ENCODE measurements around the gene MCAM.

MCAM gene

DNA sequence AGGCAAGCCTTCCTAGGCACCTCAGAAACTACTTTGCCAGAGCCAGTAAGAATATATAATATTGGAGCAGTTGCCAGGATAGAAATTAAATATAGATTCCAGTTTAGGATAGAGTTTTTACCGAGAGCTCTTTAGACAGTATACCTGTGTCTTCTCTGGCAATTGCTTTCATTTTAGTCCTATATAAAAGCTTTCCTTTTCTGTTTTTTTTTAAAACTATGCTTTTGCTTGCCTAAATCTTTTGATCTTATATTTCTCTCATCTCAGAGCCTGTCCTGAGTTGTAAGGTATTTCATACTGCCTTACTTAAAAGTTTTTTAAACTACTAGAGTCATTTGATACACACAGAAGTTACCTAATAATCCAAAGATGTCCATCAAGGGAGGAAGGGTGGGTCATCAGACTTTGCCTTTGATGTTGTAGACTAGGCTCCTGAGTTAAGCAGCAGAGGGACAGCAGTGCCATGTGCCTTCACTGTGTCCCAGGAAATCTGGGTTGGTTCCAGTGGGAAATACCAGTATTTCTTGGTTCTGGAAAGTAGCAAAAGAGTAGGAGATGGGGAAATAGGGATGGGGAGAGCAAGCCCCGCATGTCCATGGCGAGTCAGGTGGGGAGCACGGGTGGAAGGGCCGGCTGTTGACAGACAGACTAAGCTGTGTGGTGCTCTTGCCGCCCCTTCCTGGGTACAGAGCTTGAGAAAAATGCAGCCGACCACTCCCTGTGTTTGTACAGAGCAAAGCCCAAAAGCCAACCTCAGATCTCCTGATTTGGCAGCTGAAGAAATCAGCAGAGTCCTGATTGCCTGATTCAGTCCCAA is 11.2 kb downstream of the MCAM start:
- DNase-seq: no peak

DNA sequence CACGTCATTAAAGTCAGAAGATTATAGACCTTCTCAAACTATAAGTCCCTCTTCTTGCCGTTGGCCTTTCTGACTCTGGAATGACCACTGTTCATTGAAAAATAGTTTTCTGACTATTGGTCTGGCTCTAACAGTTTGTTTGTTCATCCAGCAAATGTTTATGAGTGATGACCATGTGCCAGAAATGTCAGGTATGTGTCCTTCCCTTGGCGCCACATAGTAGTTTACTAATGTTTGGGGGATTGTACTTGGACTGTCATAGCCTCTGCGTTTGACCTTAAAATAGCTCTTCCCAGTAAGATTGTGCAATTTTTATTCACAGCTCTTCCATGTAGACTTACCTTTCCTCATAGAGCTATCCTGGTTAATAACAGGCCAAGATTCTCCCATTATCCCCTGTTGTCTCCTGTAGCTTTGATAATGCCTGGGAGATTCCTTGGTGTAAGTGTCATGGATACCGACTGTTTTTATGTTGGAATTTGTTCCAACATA is 13.7 kb downstream of the MCAM start:
- DNase-seq: no peak

- no peak for DNase-seq
These were observed 16.5 kb downstream of the MCAM start for GRCh38 chr11:119300198-119300964.

GRCh38 chr11:119299416-119299815 is 17.5 kb downstream of the MCAM start:
- DNase-seq: no peak

GRCh38 chr11:119298726-119299125 is 18.2 kb downstream of the MCAM start:
- no peak for DNase-seq

DNA sequence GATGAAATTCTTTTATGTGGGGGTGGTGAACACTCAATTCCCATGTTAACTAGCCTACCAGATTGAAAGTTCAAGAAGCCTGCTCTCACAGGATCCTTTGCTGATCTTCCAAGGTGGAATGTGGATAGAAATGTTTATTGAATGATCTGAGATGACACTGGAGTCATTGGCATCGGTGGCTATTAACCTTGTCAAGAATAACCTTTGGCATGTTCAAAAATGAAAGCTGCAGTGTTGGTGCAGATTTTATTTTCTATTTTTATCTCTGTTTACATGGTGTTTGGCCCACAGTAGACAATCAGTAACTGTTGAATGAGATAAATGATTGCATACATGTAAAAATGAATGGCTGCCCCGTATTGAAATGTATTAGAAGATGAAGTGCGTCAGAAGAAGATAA is 19.0 kb downstream of the MCAM start:
- DNase-seq: no peak

DNA sequence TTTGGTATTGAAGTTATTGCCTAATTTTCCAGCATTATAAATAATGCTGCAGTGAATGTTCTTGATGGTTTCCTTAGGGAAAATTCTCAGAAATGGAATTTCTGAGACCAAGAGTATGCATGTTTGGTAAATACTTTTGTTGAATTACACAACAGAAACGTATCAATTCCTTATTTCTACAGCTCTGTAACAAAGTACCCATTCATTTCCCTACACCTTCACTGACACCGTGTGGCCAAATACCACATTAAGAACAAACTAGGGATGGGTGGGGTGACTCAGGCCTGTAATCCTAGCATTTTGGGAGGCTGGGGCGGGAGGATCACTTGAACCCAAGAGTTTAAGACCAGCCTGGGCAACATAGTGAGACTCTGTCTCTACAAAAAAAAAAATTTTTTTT is 21.8 kb downstream of the MCAM start:
- DNase-seq: no peak

GRCh38 chr11:119293461-119293860 is 23.5 kb downstream of the MCAM start:
- DNase-seq: no peak

DNA sequence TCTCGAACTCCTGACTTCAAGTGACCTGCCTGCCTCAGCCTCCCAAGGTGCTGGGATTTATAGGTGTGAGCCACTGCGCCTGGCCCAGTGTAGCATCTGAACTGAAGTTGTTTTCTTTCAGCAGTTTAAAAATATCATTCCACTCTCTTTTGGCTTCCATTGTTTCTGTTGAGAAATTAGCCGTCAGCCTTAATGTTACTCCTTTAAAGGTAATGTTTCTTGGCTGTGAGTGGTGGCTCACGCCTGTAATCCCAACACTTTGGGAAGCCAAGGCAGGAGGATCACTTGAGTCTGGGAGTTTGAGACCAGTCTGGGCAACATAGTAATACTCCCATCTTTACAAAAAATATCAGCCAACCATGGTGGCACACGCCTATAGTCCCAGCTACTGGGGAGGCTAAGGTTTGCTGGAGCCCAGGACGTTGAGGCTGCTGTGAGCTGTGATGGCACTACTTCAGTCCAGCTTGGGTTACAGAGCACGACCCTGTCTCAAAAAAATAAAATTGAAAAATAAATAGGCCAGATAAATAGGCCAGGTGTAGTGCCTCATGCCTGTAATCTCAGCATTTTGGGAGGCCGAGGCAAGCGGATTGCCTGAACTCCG is 25.9 kb downstream of the MCAM start:
- no peak for DNase-seq

- DNase-seq: no peak
These were observed 28.7 kb downstream of the MCAM start for GRCh38 chr11:119288219-119288618.

GRCh38 chr11:119285431-119285830 is 31.5 kb downstream of the MCAM start:
- no peak for DNase-seq

DNA sequence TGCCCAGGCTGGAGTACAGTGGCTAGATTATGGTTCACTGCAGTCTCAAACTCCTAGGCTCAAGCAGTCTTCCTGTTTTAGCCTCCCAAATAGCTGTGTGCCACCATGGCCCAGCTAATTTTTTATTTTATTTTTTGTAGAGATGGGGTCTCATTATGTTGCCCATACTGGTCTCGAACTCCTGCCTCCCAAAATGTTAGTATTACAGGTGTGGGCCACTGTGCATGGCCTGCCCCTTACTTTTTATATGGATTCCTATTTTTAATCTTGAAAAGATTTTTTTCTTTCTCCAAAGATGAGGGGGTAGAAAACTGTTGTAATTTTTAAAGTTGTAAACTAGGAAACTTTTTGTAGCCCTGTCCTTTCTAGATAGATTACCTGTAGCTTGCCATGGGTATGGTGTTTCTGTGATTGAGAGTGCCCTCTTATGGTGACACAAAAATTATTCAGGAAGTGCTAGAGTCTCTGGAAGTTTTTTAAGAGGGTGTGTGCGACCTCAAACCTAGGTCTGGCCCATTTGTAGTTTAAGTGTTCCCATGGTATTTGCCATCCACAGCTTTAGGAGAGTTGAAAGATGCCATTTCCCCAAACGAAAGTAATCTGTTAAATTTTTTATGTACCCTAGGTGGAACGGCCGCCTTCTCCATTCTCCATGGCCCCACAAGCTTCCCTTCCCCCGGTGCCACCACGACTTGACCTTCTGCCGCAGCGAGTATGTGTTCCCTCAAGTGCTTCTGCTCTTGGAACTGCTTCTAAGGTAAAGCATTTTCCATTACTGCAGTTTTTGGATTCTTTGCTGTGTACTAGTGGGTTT is 32.4 kb downstream of the MCAM start:
- DNase-seq: no peak

DNA sequence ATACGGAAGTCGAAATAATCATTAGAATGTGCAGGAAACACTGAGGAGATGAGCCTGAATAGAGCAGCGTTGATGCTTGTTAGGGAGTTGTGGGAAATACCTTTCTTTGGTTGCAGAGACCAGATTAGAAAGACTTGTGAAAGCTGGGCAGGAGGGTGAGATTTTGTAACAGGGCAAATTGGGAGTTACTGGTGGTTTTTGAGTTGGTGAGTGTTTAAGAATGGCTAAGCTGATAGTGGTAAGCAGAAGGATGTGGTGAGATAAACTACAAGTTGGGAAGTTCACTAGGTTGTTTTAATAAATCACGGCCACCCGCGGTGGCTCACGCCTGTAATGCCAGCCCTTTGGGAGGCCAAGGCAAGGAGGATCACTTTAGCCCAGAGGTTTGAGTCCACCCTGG is 34.4 kb downstream of the MCAM start:
- DNase-seq: no peak

- no peak for DNase-seq
These were observed 39.3 kb downstream of the MCAM start for GRCh38 chr11:119277660-119278059.

GRCh38 chr11:119273721-119274120 is 43.2 kb downstream of the MCAM start:
- DNase-seq: no peak

GRCh38 chr11:119267645-119268044 is 49.3 kb downstream of the MCAM start:
- no peak for DNase-seq

DNA sequence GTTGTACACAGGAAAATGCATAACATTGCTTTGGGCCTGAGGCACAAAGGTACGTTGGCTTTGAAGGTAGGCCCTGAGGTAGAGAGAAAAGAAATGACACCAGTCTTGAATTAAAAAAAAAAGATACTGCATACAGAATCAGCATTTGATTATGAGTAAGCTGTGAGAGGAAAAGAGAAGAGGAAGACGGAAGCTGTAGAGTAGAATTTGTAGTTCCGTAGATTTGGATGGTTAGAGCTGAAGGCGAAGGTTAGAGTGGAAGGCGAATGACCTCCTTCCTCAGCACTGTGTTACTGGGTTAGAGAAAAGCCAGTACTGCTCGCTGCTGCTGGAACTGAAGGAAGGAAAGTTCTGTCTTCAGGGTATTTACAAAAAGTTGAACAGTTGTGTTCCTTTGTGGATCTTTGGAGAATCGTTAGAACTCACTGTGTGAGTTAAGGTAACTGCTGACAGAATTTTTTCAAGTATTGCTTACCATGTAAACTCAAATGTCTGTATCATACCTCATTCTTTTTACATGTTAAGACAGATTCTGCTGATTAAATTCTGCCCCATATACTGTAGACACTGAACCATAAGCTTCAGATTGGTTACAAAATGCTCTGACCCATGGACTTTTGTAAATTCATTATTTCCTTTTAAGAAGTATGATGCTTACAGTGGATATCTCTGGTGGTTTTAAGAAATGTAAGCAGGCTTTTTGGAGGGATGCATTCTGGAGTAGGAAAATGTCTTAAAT is 50.2 kb downstream of the MCAM start:
- no peak for DNase-seq

DNA sequence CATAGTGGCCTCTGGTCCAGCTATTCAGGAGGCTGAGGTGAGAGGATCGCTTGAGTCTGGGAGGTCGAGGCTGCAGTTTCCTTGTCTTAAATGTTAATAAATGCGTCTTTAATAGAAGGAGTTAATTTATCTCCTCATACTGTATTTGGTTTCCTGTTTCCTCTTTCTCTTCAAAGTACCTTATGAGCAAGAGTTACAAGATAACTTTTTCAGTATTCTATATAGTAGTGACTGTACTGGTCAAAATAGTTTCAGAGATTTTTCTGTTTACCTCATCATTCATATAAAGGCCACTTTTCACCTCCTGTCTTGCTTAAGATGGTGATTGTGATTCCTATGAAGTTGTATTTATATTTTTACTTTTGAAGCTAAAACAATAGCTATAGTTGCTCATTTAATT is 50.9 kb downstream of the MCAM start:
- no peak for DNase-seq

DNA sequence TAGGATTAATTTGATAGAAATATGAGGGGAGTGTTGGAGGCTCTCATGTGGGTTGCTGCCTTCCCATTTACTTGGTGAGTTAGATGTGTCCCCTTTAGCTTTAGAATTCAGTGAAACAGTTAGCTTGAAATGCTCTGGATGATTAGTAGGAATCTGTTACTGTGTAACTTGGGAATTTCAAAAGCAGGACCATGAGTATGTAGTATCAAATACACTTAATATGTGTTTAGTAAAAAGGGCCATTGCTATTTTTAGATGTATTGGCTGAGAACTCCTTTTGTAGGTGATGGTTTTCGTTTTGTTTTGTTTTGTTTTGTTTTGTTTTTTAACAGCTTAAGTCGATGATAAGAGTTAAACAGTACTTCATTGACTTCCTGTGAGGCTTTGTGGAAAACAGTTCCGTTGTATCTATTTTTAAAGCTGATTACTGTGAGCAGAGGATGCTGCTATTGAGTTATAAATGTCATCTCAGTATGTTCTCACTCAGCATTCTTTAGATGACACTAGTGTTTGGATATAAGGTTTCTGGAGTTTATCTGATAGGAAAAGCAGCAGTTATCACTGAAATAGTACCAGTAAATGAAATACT is 53.5 kb downstream of the MCAM start:
- no peak for DNase-seq

DNA sequence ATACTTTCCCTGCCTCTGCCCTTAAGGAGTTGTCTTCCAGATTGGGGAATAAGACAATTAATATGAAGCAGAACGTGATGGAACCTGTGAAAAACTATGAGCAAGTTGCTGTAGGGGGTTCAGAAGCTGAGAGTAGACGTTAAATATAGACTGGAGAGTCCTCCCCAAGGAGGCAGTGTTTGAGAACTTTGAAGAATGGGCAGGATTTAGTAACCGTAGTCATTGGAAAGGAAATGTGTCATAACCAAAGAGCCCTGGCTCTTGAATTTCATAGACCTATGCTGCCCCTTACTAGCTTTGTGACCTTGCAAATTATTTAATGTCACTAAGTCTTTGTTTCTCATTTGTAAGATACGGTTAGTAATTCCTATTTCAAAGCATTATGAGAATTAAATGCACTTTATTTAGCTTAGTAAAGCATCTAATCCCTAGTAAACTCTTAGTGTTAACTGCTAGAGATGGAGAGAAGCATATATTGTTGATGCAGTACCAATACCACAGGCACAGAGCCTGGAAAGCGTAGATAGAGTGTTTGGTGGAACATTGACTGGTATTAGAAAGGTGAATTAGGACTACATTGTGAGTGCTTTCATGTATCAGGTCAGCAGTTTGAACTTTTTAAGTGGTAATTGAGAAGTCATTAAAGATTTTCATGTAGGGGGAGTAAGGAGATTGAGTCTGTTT is 54.1 kb downstream of the MCAM start:
- no peak for DNase-seq

DNA sequence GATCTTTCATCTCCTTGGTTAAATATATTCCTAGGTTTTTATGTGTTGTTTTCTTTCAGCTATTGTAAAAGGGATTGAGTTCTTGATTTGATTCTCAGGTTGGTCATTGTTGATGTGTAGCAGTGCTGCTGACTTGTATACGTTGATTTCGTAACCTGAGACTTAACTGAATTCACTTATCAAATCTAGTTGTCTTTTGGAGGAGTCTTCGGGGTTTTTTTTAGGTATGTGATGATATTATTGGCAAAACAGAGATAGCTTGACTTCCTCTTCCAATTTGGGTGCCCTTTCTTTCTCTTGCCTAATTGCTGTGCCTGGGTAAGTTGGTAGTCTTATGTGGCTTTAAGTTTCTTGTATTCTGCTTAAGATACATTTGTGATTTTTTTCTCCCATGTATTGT is 57.9 kb downstream of the MCAM start:
- DNase-seq: no peak
